HL-60/S4 treated with retinoic acid at 250 ng/mL for 4 days and 3 days (cell line): ENCODE data around the gene PTDSS2.
"Not testable (repeated sequence)": the region's sequence is repeated elsewhere in the genome, so short reads cannot be mapped to it uniquely, and the experiment has no call there.

Experiments
- in situ Hi-C: fragments of 300-500 bp; cut with MboI; formaldehyde crosslinking; loops from 2 replicates; pipeline ENCODE4 v1.7.0; 2022; ENCODE audit warnings: low sequenced_read_pairs

The PTDSS2 gene

DNA sequence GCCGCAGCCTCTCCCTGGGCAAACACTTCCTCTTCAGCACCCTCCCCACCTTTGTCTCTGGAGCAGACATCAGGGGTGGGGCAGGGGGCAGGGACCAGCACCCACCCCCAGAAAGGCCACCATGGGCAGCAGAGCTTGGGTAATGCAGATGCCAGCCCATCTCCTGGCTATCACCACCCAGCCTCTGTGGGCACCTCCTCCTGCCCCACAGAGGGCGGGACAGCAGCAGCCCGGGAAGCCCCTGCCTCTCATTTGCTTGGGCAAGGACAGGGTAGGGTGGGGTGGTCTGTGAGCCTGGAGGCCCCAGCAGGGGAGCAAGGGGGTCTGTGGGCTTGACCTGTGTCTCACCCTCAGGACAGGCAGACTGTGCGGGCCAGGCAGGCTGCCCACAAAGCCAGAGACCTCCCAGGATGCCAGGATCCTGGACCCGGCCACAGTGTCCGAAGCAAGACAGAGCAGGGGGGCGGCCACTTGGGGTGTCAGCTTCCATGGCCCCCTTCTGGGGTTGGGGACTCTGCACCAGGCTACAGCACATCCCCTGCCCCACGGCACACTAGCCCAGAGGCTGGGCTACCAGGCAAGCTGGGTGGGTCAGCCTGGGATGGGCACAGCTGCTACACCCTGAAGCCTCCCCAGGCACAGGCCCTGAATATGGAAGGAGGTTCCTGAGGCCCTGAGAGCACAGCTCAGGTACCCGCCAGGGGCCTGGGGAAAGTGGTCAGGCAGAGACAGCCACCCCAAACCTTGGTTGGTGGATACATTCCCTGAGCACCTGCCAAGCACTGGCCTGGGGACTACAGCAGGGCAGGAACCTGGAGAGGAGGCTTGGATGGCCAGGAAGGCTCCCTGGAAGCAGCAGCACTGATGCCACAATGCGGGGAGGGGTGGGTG is 52.5 kb downstream of the PTDSS2 start:
- in situ Hi-C loops: no loop called here

DNA sequence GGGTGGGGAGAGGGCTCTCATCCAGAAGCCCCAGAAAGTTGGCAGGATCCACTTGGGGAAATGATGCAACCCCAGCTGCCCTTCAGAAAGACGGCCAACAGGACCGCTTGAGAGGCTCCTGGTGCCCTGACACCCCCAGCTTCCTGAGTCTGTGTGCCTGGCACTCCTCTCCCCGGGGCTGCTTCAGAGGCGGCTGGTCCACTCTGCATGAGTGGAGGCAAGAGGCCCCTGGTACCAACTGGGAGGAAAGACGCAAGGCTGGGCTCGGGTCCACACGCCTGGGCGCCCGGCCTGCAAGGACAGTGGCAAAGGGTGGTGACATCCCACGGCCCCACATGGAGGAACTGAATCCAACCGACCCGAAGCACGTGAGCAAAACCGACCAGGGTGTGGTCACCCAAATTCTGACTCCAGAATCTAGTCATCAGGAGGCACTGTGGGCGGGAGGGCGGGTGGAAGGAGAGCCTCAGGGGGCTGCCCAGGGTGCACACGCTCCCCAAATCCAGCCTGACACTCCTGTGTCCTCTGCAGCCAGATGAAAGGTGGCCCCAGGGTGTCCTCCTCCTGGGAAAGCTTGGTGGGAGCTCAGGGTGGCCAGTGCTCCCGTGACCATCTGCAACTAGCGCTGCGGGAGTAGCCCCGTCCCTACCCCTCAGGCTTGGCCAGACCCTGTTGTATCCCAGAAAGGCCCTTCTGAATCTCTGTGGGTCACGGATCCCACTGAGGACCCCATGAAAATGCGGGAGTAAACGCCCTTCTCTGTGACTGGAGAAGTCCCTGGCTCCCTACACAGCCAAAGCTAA is 53.3 kb downstream of the PTDSS2 start:
- in situ Hi-C loops: no loop called here

DNA sequence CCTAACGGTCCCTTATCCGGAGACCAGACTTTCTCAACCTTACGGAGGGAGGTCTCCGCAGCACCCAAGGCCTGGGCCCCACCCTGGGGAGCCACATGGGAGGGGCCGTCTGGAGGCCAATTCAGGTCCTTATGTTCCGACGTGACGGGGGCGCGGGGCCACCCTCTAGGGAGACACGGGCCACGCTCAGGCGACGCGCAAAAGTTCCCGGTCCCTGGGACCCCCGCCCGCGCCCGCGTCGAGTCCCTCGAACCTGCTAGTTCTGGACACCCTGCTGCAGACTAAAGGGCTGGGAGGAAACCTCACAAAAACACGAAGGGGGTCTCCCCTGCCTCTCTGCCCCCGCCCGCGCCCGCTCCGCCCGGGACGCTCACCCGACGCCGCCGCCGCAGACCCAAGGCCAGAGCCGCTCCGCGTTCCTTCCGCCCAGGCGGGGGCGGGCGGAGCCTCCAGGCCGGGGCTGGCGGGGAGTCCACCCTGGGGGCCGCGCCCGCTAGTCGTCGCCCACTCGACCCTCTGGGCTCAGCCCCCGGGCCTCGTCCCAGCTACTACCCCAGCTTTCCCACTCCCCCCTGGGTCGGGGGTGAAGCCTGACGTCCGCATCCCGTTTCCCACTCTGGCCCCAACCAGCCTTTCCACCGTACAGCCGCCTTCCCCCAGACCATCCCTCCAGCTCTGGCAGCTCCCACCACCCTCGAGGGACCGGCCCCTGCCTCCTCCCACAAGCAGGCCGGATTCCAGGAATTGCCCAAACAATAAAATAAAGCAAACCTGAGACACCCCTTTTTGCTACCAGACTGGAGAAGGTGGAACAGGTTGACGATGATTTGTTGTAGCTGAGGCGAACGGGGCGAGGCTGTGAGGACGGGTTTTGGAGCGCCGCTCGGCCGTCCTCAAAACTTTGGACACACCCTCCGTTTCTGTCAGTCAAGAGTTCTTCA is 54.2 kb downstream of the PTDSS2 start:
- in situ Hi-C loops: no loop called here

DNA sequence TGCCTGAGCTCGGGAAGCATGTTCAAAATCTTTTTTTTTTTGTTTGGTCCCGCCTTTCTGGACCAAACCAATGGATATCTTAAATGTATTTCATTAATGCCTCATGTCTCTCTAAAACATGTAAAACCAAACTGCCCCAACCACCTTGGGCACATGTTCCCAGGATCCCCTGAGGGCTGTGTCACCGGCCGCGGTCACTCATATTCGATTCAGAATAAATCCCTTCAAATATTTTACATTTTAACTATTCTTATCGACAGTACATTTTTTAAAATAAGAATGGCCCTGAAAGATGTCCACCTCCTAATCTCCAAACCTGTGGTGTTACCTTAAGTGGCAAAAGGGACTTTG is 54.9 kb downstream of the PTDSS2 start:
- in situ Hi-C loops: no loop called here

DNA sequence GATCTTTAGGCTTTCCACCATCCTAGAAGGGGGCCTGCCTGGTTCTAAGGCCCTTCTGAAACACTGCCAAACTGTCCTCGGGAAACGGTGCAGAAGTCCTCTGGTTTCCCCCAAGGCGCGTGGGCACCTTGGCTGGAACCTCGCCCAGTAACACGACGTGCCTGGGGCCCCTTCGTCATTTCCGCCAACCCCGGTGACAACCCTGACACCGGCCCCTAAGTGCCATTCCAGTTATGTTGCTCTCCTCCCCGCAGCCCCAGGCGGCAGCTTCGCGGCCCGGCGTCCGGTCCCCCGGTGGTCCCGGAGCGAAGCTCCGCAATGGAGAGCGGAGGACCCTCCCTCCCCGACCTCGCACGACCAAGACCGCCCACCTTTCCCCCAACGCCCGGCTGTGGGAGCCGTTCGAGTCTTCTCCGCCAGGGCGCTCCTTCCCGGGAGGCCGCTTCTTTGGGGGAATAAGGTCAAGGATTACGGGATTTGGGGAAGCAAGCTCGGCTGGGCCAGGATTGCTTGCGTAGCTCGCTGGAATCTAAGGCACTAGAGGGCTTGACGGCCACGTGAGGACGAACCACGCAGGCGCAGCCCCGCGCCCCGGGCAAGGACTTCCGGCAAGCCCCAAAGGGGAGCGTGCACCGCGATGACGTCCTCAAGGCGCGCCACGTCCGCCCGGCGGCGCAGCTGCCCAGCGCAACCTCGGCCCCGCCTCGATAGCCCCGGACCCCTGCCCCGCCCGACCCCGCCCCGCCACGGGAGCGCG is 56.3 kb downstream of the PTDSS2 start:
- in situ Hi-C loops: no loop called here

DNA sequence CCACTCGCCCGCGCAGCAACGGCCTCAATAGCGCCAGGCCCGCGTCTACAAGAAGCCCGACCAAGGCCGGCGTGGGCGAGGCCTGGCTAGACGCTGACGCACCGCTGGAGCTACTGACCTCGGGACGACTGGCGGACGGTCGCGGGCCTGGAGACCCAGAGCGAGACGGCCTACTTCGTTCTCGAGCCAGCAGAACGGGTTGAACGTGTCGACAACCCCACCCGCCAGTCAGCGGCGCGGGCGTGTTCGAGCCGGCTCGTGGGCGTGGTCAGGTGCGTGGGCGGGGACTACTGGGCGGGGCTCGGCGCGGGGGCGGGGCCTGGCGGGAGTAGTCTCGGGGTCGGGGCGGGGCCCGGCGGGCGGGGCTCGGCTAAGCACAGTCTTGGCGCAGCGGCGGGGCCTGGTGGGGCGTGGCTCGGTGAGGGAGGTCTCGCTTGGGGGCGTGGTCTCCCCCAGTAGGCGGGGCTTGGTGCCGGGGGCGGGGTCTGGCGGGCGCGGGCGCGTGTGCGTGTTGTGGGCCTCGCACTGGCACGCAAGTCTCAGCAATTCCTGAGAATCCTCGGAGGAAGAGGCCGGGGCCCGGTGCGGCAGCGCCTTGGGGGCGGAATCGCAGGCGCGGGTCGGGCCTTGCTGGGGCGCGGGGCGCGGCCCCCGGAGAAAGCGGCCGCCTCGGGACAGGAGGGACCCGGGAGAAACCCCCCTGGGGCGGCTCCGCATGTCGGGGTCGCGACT is 57.1 kb downstream of the PTDSS2 start, which contains the start of gene RNH1:
Gene RNH1, minus strand, starts transcription at position 248 of the 732 bp plus-strand sequence. CDS start 5,080 bp downstream, outside the sequence.
- in situ Hi-C loops: no loop called here

DNA sequence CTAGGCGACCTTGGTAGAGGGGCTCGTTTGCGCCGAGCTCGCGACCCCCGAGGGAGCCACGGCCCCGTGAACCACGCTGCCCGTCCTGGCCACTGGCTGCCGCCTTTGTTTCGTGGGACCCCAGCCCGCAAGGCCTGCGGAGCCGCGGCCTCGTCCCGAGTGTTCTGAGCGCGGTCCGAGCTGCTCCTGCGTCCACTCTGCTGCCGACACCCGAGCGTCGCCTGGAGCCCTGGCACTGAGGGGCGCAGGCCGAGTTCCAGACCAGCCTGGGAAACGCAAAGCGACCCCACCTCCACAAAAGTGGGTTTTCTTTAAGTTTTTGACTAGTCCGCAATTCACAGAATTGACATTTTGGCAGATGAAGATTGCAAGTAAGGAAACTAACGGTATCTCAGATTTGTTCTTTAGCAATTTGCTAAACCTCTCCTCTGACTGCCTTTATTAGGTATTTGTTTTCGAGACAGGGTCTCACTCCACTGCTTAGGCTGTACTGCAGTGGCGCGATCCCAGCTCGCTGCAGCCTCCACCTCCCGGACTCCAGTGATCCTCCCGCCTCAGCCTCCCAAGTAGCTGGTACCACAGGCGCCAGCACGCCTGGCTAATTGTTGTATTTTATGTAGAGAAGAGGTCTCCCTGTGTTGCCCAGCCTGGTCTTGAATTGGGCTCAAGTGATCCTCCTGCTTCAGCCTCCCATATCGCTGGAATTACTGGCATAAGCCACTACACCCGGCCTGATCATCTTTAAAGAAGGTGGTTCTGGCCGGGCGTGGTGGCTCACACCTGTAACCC is 57.8 kb downstream of the PTDSS2 start:
- in situ Hi-C loops: no loop called here

DNA sequence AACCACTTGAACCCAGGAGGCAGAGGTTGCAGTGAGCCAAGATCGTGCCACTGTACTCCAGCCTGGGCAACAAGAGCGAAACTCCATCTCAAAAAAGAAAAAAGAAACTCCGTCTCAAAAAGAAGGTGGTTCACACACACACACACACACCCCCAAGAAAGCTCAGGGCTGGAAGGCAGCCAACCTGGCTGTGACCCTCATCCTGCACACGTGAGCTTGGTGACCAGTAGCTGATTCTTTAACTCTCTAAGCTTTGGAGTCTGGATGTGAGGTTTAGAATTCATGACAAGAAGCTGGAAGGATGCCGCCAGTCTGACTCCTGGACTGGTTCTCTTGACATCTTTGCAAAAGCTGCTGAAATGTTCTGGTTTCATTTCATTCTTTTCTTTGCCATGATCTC is 58.9 kb downstream of the PTDSS2 start:
- in situ Hi-C loops: no loop called here

DNA sequence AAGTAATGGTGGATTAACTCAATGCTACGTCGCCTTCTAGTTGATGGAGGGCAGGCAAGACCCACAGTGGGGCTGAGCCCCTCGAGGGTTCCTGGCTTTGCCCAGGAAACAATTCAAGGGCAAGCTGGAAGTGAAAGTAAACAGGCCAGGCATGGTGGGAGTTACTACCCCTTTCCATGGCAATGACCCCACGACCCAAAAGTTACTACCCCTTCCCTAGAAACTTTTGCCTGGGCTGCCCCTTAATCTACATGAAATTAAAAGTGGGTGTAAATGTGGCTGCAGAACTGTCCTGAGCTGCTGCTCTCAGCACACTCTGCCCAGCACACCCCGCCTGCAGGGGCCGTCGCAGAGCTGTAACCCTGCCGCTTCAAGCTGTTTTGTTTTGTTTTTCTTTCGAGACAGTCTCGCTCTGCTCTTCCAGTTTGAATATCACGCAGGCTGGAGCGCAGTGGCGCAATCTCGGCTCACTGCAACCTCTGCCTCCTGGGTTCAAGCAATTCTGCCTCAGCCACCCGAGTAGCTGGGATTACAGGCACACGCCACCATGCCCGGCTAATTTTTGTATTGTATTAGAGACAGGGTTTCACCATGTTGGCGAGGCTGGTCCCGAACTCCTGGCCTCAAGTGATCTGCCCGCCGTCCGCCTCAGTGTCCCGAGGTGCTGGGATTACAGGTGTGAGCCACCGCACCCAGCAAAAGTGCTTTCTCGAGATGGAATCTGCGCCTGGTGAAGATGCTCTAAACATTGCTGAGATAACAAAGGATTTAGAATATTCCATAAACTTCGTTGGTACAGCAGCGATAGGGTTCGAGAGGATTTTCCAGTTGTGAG is 62.9 kb downstream of the PTDSS2 start:
- in situ Hi-C loops: no loop called here

DNA sequence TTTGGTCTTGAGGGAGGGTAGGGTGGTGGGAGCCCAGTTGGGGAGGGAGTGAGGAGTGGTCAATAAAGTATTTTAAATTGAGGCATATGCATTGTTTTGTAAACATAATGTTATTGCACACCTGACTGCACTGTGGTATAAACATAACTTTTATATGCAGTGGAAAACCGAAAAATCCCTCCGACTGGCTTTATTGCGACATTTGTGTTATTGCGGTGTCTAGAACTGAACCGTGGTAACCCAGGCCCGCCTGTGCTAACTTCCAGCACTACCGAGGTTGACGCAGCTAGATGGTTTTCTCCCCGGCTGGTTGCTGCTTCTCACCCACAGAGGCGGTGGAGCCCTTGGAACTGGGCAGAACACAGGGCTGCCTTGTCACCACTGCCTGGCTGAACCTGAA is 64.5 kb downstream of the PTDSS2 start:
- in situ Hi-C loops: no loop called here

DNA sequence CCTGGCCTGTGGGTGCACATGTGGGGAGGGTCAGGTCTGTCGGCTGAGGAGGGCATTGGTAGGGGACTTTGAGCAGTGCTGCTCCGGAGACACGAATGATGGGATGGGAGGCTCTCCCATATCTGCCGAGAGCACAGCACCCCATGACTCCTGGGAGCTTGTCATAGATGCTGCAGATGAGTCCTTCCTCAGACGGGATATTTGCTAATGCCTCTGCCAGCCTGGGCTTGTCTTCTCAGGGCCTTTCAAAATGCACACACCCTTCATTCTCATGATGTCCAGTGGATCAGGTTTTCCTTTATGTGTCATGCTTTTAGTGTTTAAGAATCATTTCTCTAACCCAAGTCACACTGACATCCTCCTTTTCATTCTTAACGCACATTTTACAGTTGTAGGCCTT is 65.1 kb downstream of the PTDSS2 start:
- in situ Hi-C loops: no loop called here

DNA sequence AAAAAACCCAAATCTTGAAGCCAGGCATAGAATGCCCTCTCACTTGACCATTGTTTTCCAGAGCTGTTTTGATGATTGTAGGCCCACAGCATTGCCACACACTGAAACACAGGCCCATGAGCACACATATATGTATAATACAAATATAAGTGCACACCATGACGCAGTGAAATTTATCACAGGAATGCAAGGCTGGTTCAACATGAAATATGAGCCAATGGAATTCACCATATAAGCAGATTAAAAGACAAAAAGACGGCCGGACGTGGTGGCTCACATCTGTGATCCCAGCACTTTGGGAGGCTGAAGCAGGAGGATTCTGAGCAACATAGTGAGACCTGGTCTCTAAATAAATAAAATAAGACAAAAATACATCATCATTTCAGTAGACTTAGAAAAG is 66.3 kb downstream of the PTDSS2 start:
- in situ Hi-C loops: no loop called here

DNA sequence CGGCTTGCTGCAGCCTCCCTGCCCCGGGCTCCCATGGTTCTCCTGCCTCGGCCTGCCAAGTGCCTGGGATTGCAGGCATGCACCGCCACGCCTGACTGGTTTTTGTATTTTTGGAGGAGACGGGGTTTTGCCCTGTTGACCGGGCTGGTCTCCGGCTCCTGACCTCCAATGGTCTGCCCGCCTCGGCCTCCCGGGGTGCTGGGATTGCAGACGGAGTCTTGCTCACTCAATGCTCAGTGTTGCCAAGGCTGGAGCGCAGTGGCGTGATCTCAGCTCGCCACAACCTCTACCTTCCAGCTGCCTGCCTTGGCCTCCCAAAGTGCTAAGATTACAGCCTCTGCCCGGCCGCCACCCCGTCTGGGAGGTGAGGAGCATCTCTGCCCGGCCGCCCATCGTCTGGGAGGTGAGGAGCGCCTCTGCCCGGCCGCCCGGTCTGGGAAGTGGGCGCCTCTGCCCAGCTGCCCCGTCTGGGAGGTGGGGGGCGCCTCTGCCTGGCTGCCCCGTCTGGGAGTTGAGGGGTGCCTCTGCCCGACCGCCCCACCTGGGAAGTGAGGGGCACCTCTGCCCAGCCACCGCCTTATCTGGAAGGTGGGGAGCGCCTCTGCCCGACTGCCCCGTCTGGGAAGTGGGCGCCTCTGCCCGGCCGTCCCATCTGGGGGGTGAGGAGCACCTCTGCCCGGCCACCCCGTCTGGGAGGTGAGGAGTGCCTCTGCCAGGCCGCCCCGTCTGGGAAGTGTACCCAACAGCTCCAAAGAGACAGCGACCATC is 67.0 kb downstream of the PTDSS2 start:
- in situ Hi-C loops: not testable (repeated sequence)

DNA sequence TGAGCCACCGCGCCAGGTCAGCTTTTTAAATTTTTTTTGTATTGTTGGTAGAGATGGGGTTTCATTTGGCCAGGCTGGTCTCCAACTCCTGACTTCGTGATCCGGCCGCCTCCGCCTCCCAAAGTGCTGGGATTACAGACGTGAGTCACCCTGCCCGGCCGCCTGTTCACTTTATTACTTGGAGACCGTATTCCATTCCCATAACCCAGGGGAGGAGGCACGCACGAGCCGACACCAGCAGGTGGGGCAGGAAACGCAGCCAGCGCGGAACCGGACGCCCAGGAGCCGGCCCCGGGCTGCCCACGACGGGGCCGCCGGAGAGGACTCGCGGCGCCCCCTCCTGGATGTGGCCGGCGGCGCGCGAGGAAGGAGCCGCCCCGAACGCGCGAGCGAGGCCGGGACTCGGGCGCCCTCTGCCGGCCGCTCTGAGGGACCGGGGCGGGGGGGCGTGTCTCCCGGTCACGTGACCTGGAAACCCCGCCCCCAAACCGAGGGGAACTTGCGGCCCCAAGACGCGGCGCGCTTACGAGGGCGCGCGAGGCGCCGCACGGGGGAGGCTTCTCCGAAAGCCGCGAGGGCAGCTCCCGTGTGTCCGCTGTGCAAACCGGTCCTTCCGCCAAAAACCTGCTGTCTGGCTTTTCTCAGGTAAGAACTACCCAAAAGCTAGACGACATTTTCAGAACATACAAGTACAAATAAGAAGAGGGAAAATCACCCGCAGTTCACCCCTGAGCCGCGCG is 68.6 kb downstream of the PTDSS2 start:
- in situ Hi-C loops: no loop called here

DNA sequence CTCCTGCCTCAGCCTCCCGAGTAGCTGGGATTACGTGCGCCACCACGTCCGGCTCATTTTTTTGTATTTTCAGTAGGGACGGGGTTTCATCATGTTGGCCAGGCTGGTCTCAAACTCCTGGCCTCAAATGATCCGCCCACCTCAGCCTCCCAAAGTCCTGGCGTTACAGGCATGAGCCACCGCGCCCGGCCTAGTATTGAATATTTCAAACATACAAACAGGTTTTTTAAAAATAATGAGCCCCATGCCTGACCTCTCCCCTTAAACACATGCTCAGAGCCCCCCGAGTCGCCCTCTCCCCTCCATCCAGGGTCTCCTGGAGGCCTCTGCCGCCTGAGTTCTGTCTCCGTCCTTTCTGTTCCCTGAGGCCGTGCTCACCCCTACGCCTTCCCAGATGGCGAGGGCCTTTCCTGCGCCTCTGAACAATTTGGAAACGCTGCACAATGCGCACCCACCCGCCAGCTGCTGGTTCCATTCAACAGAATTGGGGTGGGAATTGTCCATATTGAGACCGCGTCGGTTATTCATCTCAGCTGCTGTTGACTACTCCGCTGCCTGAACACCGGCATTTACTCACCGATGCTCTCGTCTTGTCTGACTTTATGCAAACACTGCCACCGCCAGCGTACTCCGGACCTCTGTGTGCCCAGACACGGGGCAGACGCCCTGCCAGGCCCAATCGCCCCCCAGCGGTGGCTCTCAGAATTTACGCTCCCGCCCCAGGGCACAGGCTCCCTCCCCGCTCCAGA is 70.5 kb downstream of the PTDSS2 start:
- in situ Hi-C loops: no loop called here

DNA sequence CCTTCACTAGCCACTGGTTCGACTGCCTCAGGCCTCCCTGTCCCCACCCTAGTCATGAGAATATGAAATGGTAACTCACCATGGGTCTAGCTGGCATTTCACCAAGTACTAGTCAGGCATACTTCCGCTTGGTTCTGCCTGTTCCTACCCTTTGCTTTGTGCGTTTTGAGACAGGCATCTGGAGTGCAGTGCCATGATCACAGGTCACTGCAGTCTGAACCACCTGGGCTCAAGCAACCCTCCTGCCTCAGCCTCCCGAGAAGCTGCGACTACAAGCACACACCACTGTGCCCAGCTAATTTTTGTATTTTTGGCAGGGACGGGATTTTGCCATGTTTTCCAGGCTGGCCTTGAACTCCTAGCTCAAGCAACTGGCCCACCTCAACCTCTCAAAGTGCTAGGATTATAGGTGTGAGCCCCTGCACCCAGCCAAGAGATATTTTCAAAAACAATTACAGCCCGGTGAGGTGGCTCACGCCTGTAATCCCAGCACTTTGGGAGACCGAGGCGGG is 71.2 kb downstream of the PTDSS2 start:
- in situ Hi-C loops: no loop called here
